ACC112 (cell line): ENCODE measurements around the gene KRT15.

ENCODE experiments used
- H2AFZ ChIP-seq: fragments of 200-600 bp; sonication (generic); one replicate; pipeline ENCODE4 v1.6.0; 2017; ENCODE audit warnings: antibody characterized with exemption, low read length; ENCODE audit not compliant: unreplicated experiment
- H3K27ac ChIP-seq: fragments of 200-600 bp; sonication (generic); 2 replicates; pipeline ENCODE4 v1.5.1; 2014; ENCODE audit warnings: low read depth, mild to moderate bottlenecking, antibody characterized with exemption, low read length, moderate library complexity
- H3K27me3 ChIP-seq: fragments of 200-600 bp; sonication (generic); 2 replicates; pipeline ENCODE4 v1.6.1; 2014; ENCODE audit warnings: mild to moderate bottlenecking, antibody characterized with exemption, low read length, moderate library complexity, mixed read lengths; ENCODE audit not compliant: insufficient read depth
- H3K36me3 ChIP-seq: fragments of 200-600 bp; sonication (generic); 2 replicates; pipeline ENCODE4 v1.6.1; 2016; ENCODE audit warnings: mild to moderate bottlenecking, antibody characterized with exemption, low read length, moderate library complexity, mixed read lengths; ENCODE audit not compliant: insufficient read depth
- H3K4me1 ChIP-seq: fragments of 200-600 bp; sonication (generic); one replicate; pipeline ENCODE4 v1.6.1; 2016; ENCODE audit warnings: low read length, mixed read lengths; ENCODE audit not compliant: insufficient read depth, unreplicated experiment, control insufficient read depth
- H3K4me3 ChIP-seq: fragments of 200-600 bp; sonication (generic); 2 replicates; pipeline ENCODE4 v1.5.1; 2014; ENCODE audit warnings: mild to moderate bottlenecking, low read depth, low read length
- H3K79me2 ChIP-seq: fragments of 200-600 bp; sonication (generic); one replicate; pipeline ENCODE4 v1.6.0; 2016; ENCODE audit warnings: low read length; ENCODE audit not compliant: control insufficient read depth, unreplicated experiment, insufficient read depth

KRT15 gene

DNA sequence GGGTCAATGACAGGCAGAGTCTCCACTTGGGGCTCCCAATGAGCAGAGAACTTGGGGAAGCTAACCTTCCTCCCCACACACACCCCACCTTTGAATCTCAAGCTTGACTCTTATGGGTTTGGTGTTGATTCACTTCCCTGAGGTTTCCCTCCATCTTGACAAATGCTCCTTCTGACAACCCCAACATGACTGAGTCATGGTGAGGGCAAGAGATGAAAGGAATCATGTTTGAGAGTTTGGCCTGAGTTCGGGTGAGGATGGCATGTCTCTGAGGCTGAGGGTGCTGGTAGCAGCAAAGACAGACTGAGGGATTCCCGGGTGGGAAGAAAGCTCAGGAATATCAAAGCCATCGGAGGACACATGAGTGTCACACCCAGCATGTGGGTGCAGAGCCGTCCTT lies 34.5 kb upstream of the KRT15 start:
- H3K4me1 ChIP-seq = peaks cover 26% of the 10 kb centered on the region
- H3K79me2 ChIP-seq = no peaks in the 10 kb centered on the region
- H3K4me3 ChIP-seq = no peak overlapping the region
- H2AFZ ChIP-seq = no peak overlapping the region
- H3K27ac ChIP-seq = no peak overlapping the region
- H3K36me3 ChIP-seq = no peaks in the 10 kb centered on the region
- peaks cover 3% of the 10 kb centered on the region; the same call in 1 of the 2 replicates for H3K27me3 ChIP-seq

DNA sequence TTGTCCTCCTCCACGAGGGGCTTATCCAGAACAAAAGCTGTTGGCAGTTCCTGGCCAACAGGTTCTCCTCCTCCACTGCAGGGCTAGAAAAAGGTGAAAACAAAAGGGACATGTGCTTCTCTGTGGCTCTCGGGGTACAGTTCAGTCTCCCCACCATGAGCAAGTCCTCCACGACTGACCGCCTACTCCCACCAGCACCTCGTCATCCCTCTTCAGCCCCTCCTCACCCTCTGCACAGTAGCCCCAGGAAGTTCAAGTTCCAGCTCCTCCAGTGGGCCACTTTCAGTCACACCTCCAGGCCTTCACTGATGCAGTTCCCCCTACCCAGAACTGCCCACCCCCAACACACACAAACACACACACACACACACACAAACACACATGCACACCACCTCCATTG lies 33.8 kb upstream of the KRT15 start:
- Histone ChIP-seq H3K36me3 (no peaks in the 10 kb centered on the region), H3K27ac (no peak overlapping the region), H2AFZ (no peak overlapping the region), H3K27me3 (peaks cover 3% of the 10 kb centered on the region; the same call in 1 of the 2 replicates), H3K4me1 (peaks cover 30% of the 10 kb centered on the region), H3K79me2 (no peaks in the 10 kb centered on the region), H3K4me3 (no peak overlapping the region)

DNA sequence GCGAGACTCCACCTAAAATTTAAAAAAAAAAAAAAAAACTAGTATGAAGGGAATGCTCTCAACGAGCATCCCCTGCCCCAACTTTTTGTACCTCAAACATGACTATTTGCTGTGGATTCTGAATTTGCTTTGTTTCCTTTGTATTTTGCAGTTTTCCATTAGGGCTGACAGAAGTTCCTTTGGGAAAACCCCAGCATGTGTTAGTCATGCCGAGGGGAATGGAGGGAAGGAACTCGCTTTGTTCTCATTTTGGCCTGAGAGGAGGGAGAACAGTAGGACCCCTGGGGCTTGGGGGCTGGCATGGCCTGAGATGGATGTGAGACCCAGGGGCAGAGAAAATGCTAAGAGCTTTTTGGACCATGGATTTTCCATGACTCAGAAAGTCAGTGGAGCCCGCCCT lies 32.7 kb upstream of the KRT15 start:
- Histone ChIP-seq H3K27me3 (peaks cover 3% of the 10 kb centered on the region; the same call in 1 of the 2 replicates), H3K4me1 (peaks cover 32% of the 10 kb centered on the region), H3K27ac (no peak overlapping the region), H2AFZ (no peak overlapping the region), H3K36me3 (no peaks in the 10 kb centered on the region), H3K79me2 (no peaks in the 10 kb centered on the region), H3K4me3 (no peak overlapping the region)

- no peak overlapping the region for H3K4me3 ChIP-seq
- no peaks in the 10 kb centered on the region for H3K27me3 ChIP-seq
- H3K27ac ChIP-seq = no peak overlapping the region
- no peak overlapping the region for H2AFZ ChIP-seq
- no peaks in the 10 kb centered on the region for H3K79me2 ChIP-seq
- H3K4me1 ChIP-seq = peaks cover 29% of the 10 kb centered on the region
- H3K36me3 ChIP-seq = no peaks in the 10 kb centered on the region
Measured at GRCh38 chr17:41549596-41550039, 30.9 kb upstream of the KRT15 start.

GRCh38 chr17:41548844-41549595 lies 30.3 kb upstream of the KRT15 start:
- Histone ChIP-seq H2AFZ (peak overlapping the region; percentile 34), H3K27ac (peak overlapping the region; percentile 52), H3K27me3 (no peaks in the 10 kb centered on the region), H3K36me3 (no peaks in the 10 kb centered on the region), H3K4me1 (peaks cover 29% of the 10 kb centered on the region), H3K4me3 (no peak overlapping the region), H3K79me2 (no peaks in the 10 kb centered on the region)

DNA sequence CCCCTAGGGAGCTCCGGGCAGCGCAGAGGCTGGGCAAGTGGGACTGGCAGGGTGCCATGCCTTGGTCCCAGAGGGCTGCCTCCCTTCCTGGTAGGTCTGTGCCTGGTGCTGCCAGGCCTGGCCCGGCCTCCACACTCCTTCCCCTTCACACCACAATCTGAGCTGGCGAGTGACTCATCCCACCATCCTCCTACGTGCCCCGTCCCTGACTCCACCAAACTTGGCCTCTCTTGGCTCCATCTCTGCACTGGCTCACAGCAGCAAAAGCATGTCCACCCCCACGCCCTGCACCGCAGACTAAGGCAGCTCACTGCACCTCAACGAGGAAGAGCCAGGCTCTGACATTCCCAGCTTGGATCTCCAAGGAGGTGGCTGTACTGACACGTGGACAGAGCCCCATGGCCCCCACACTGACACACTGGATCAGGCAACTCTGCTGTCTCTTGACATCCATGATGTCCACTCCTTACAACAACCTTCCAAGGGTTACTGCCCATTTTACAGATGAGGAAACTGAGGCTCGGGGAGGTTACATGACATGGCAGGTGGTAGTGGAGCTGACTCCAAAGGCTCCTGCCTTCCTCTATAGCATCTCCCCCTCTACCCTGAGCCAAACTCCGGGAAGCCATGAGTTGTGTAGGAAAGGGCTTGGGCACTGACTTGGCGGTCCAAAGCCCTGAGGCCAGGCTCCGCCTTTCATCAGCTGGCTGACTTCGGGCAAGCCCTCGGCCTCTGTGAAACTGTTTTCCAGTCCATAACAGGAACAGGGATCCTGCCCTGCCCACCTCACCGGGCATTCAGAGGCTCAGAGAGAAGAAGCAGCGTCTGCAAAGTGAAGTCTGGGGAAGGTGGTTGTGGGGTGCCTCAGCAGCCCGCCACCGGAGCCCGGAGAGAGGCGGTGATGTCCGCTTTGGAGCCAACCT lies 29.5 kb upstream of the KRT15 start:
- Histone ChIP-seq H3K27me3 (no peaks in the 10 kb centered on the region), H3K27ac (peak overlapping the region; percentile 52), H3K4me1 (peaks cover 29% of the 10 kb centered on the region), H3K4me3 (no peak overlapping the region), H3K79me2 (no peaks in the 10 kb centered on the region), H2AFZ (peak overlapping the region; percentile 34), H3K36me3 (no peaks in the 10 kb centered on the region)

DNA sequence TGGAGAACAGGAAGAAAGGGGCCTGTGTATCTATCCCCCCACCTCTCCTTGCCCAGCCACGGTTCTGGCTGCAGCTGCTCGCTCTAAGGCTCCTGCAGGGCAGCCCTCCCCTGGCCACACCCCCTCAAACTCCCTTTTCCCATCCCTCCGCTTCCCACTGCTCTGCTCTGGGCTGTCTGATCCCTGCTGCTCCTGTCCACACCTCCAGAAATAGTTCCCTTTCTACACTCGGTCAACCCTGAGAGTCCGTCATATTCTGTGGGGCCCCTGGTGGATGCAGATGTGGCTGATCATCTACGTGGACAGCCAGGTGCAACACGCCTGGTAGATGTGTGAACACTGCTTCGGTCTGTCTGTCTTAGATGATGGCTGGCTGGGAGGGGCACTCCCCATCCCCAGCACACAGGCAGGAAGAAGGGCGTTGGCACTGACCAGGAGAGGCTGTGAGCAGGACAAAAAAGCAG lies 28.7 kb upstream of the KRT15 start:
- H3K4me3 ChIP-seq = no peak overlapping the region
- H3K27me3 ChIP-seq = no peaks in the 10 kb centered on the region
- H3K36me3 ChIP-seq = no peaks in the 10 kb centered on the region
- peaks cover 29% of the 10 kb centered on the region for H3K4me1 ChIP-seq
- no peaks in the 10 kb centered on the region for H3K79me2 ChIP-seq
- peak overlapping the region; percentile 43; the same call in 1 of the 2 replicates for H3K27ac ChIP-seq
- no peak overlapping the region for H2AFZ ChIP-seq

GRCh38 chr17:41546819-41547218 lies 28.1 kb upstream of the KRT15 start:
- no peaks in the 10 kb centered on the region for H3K36me3 ChIP-seq
- no peaks in the 10 kb centered on the region for H3K79me2 ChIP-seq
- no peak overlapping the region for H3K27ac ChIP-seq
- H3K4me1 ChIP-seq = peaks cover 28% of the 10 kb centered on the region
- no peak overlapping the region for H3K4me3 ChIP-seq
- no peak overlapping the region for H2AFZ ChIP-seq
- no peaks in the 10 kb centered on the region for H3K27me3 ChIP-seq

- peaks cover 22% of the 10 kb centered on the region for H3K4me1 ChIP-seq
- no peaks in the 10 kb centered on the region for H3K36me3 ChIP-seq
- H3K79me2 ChIP-seq = no peaks in the 10 kb centered on the region
- no peaks in the 10 kb centered on the region for H3K27me3 ChIP-seq
- H3K27ac ChIP-seq = no peak overlapping the region
- no peak overlapping the region for H3K4me3 ChIP-seq
- H2AFZ ChIP-seq = no peak overlapping the region
Measured at GRCh38 chr17:41545829-41546410, 27.2 kb upstream of the KRT15 start.

GRCh38 chr17:41544935-41545334 lies 26.2 kb upstream of the KRT15 start:
- Histone ChIP-seq H3K4me1 (peaks cover 21% of the 10 kb centered on the region), H3K79me2 (no peaks in the 10 kb centered on the region), H3K27me3 (no peaks in the 10 kb centered on the region), H3K27ac (no peak overlapping the region), H2AFZ (no peak overlapping the region), H3K4me3 (no peak overlapping the region), H3K36me3 (no peaks in the 10 kb centered on the region)
